ENCODE results near the gene APIP.

Gene APIP

DNA sequence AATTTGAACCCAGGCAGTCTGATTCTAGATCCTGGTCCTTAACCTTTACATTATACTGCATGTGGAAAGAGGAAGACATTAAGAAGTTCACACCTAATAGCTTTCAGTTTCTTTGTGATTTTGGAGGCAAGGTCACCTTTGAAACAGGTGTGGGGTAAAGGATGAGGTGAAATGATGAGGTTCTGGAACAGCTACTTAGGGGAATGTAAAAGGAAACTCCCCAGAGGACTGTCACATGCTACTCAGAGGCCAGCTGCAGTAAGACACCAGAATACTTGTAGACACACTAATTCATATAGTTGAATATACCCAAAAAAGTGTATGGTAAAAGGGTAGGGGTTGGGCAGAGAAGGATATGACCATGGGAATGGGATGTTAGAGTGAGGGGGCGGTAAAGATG, 5.4 kb downstream of the APIP start:
- Histone ChIP-seq H3K27ac (no peak overlapping the region), H3K4me3 (no peak overlapping the region)
- no peak for DNase-seq (ENCODE audit: low spot score)
- TF ChIP-seq CTCF (IDR thresholded peaks at IDR 0.05) = no peak

- Histone ChIP-seq H3K4me3 (no peak overlapping the region), H3K27ac (no peak overlapping the region)
- no peak for TF ChIP-seq CTCF (IDR thresholded peaks at IDR 0.05)
- DNase-seq (ENCODE audit: low spot score) = no peak
Measured at GRCh38 chr11:34909955-34910354, 6.2 kb downstream of the APIP start.

- no peak overlapping the region for H3K27ac ChIP-seq
- H3K4me3 ChIP-seq = no peak overlapping the region
- DNase-seq (ENCODE audit: low spot score) = no peak
- TF ChIP-seq CTCF (IDR thresholded peaks at IDR 0.05) = no peak
Measured at GRCh38 chr11:34909415-34909814, 6.8 kb downstream of the APIP start.

- DNase-seq (ENCODE audit: low spot score) = no peak
- no peak for TF ChIP-seq CTCF (IDR thresholded peaks at IDR 0.05)
- Histone ChIP-seq H3K27ac (no peak overlapping the region), H3K4me3 (no peak overlapping the region)
Measured at GRCh38 chr11:34907934-34908593, 8.1 kb downstream of the APIP start.

DNA sequence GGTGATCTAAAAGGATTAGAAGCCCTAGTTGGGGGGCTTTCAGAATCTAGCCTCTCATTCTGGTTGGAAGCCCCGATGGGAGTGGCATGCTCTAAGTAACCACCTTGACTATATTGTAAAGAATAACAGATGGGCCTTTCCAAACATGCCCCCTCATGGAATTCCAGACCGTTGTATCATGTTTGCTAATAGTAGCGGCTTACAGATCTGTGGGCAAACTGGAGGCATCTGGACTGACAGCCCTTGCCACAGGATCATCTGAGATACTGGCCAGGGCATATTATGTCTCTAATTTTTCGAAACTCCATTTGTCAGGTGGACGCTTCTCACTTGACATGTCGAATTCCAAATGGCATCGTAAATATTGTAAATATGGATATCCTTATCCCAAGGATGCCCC, 10.5 kb downstream of the APIP start:
- TF ChIP-seq CTCF (IDR thresholded peaks at IDR 0.05) = no peak
- Histone ChIP-seq H3K4me3 (no peak overlapping the region), H3K27ac (no peak overlapping the region)
- no peak for DNase-seq (ENCODE audit: low spot score)

DNA sequence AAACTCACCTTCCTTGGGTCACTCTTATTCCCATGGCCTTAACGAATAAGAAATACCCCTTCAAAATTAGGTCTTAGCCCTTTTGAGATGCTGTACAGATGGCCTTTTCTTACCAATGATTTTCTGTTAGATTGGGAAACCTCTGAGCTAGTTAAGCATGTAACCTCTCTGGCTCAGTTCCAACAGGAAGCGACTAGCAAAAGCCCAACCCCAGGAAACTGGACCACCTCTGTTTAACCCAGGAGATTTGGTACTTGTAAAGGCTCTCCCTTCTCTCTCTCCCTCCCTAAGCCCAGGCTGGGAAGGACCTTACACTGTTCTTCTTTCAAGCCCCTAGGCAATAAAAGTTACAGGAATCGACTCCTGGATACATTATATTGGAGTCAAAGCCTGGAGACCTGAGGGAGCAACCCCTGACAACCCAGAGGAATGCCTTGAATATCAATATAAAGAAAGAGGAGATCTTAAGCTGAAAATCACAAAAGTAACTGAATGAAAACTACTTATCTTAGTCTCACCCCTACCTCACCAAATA, 11.7 kb downstream of the APIP start:
- DNase-seq (ENCODE audit: low spot score) = no peak
- no peak overlapping the region for H3K27ac ChIP-seq
- no peak overlapping the region for H3K4me3 ChIP-seq
- TF ChIP-seq CTCF (IDR thresholded peaks at IDR 0.05) = no peak

DNA sequence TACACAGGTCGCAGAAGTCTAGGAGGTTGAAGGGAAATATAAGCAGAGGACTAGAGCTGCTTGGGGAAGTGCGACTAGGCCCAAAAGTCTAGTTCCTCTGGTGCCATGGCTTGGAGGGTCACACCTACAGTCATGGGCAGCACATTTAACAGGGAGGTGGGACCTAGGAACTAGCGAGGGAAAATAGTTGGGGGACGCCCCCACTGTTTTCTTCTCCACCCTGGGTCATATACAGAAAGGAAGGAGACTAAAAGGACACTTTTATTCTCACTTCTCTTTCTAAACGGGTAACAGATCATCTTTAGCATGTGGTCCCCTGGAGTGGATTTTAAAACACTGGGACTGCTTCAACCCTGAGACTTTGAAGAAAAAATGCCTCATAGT, 16.6 kb downstream of the APIP start:
- H3K4me3 ChIP-seq = no peak overlapping the region
- DNase-seq (ENCODE audit: low spot score) = no peak

More for the DNA sequence above, 16.6 kb downstream of the APIP start:
- no peak overlapping the region for H3K27ac ChIP-seq
- TF ChIP-seq CTCF (IDR thresholded peaks at IDR 0.05) = no peak

All from coronary artery (tissue), 2 donors.